Skeletal muscle cell (primary cell): Measurements from ENCODE around the gene HNRNPAB.
"Not testable (repeated sequence)": the region's sequence is repeated elsewhere in the genome, so short reads cannot be mapped to it uniquely, and the experiment has no call there.

Source experiments
- DNase-seq: peaks from one replicate; pipeline ENCODE4 v3.0.0-alpha.2; 2010; ENCODE audit warnings: low read depth
- H3K4me3 ChIP-seq: 2 replicates; pipeline ENCODE4 v1.5.1; 2011; ENCODE audit warnings: low read depth, mild to moderate bottlenecking, control low read depth, low read length, moderate library complexity

HNRNPAB gene

DNA sequence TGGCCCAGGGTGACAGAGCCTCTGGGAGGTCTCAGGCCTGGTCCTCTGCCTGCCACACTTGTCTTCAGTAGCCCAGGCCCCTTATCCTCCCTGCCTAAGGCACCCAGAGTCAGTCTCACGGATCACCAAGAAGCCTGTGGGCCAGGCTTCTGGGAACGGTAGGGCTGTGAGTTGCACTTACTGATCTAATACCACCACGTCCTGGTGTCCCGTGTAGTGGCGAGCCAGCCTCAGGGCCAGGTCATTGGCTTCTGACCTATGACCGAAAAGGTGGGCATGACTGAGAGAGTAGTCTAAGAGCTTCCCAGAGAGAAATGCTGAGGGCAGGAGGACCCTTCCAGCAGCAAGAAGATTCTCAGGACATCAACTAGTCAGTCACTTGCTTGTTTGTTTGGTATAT is 20.8 kb downstream of the HNRNPAB start:
- DNase-seq, result no peak
- H3K4me3 ChIP-seq, result no peak overlapping the region

DNA sequence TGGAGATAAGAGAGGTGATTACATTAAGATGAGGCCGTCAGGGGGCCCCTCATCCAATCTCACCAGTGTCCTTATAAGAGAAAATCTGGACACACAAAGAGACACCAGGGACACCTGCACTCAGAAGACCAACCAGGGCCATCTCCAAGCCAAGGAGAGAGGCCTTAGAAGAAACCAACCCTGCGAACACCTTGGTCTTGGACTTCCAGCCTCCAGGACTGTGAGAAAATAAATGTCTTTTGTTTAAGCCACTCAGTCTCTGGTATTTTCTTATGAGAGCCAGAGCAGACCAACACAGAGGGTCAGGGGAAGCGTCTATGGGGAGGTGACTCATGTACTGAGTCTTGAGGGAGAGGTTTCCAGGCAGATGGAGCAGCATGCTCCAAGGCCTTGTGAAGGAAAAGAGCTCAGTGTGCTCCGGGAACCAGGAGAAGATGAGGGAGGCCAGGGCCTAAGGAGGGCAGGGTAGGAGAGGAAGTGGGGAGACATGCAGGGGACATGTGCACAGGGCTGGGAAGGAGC is 22.9 kb downstream of the HNRNPAB start:
- no peak overlapping the region for H3K4me3 ChIP-seq
- no peak for DNase-seq

DNA sequence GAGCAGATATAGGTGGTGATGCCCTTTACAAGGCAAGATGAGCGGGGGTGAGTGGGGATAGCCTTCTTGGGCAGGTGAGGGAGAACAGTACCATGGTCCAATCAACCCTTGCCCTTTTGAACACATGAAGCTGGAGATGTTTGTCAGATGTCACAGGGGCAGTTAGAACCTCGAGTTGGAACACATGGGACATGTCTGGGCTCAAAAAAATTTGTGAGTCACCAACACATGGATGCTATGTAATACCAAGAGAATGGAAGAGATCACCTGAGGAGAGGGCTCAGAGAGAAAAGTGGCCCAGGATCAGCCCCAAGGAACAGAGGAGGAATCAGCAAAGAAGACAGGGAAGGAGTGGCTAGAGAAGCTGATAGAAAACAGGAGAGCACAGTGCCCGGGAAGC is 23.6 kb downstream of the HNRNPAB start:
- H3K4me3 ChIP-seq, result no peak overlapping the region
- DNase-seq, result no peak

DNA sequence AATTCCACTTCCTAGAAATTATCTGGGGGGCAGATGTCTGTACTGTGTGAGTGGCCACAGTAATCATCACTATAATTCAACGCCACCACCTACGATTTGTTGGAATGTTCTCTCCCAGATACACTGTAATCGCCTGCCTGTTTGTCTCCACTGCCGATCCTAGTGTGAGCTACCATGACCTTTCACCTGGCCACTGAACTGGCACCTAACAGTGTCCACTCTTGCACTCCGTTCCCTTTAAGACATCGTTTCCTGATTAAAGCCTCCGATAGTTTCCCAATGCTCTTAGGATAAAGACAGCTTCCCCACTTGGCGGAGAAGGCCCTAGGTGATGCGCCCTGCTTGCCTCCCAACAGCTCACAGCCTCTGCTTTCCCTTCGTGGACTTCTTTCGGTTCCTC is 24.3 kb downstream of the HNRNPAB start:
- no peak overlapping the region for H3K4me3 ChIP-seq
- no peak for DNase-seq

DNA sequence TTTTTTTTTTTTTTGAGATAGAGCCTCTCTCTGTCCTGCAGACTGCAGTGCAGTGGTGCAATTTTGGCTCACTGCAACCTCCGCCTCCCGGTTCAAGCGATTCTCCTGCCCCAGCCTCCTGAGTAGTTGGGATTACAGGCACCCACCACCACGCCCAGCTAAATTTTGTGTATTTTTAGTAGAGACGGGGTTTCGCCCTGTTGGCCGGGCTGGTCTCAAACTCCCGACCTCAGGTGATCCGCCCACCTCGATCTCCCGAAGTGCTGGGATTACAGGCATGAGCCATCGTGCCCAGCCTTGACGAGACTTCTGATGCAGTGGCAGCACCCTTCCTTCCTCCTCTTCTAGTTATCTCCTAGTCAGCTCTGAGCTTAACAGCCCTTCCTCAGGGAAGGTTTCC is 24.8 kb downstream of the HNRNPAB start:
- not testable (repeated sequence) for H3K4me3 ChIP-seq, DNase-seq

DNA sequence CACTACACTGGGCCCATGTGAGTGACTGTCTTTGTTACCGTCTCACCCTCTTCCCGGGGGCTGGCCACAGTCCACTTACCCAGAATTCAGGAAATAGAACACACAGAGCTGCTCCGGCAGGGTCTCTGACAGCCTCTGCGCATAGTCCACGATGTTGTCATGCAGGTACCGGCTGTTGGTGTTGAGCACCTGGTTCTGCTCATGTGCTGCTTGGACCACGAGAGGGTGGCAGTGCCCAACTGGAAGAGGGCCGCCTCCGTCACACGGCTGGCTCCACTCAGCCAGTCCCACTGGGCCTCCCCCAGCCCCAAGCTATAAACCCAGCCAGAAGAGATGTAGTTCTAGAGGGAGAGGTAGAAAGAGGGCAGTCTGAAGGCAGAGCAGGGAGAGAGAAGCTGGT is 25.5 kb downstream of the HNRNPAB start:
- DNase-seq, result no peak
- H3K4me3 ChIP-seq, result no peak overlapping the region

DNA sequence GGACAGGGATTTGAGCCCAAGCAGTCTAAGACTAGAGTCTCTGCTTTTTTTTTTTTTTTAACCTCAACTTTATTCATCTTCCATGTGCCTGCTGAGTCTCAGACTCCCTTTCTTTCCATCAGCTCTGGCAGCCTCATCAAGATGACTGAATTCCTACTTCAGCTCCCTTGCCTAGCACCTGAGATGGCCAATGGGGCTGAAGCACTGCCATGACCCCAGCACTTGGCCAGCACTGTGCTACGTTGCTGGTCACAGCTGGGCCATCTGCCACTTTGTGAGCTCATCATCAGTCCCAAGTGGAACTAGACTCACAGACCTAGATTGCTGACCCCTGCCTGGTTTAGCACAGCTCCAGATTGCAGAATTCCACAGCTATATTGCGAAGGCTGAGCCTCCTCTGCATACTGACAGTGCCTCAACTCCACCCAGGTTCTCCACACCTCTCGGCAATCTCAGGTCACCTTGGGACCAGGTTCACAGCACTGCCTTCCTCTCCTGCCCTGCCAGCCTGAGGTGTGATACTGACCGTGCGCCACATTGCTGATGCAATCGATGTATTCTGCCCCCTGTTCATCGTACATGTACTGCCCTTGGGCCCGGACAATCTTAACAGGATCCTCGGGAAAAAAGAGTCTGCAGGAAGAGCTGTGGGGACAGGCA is 26.7 kb downstream of the HNRNPAB start:
- H3K4me3 ChIP-seq, result peak overlapping the region; percentile 87
- peak; percentile 31 for DNase-seq

DNA sequence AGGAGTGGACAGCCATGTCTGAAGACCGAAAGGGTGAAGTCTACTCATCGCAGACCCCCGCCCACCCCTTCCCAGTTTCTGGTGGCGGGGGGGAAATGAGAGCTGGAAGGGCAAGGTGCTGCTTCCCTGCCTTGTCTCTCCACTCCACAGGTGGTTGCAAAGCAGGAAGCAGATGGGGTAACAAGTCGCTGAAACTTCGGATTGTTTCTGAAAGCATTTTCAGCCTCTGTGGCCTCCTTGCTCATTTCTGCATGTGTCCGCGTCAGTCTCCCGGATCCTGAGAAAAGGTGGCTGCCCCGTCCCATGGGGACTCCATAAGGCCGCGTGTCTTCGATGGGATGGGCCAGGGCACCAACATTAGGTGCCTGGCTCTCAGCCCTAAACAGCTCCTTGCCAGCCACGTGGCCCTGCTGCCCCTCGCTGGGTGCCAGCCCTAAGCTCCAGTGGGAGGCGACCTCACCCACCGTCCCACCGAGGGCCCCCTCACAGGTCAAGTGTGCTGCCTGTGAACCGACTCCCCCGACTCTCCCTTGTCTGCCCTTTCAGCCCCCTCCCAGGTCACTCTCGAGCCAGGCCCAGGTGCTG is 27.3 kb downstream of the HNRNPAB start:
- peak overlapping the region; percentile 87 for H3K4me3 ChIP-seq
- no peak for DNase-seq

DNA sequence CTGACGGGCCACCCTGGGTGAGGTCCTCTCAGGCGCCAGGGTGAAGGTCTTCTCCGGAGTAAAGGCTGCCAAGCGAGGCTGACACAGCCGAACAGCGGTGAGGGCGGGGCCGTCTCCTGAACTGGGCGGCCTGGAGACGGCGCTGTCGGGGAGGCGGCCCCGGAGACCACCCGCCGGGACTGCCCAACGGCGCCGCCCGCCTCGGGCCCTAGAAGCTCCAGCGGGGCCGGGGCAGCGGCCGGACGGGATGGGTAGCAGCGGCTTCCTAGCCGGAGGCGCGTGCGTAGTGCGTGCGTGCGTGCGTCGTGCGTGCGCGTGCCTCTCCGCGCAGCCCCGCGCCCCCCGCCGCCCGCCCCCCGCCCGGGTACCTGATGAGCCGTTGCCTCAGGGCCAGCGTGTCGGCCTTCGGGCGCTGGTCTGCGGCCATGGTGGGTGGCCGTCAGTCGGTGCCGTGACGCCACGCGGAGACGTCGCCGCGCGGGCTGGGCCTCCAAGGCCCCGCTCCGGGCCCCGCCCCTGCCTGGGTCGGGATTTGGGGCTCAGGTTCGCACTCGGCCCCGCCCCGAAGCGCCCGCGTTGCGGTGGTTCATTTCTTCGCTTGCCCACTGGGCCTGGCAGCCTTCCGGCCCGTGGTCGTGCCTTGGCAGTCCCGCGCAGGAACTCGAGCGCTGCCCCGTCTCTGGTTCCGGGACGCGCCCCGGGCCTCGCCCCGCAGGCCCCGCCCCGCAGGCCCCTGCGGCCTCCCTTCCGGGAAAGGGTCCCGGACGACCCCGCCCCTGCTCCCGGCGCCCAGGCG is 28.0 kb downstream of the HNRNPAB start, which contains the start of gene PHYKPL:
PHYKPL (minus strand) TSS at position 679 of the 796 bp plus-strand sequence; CDS start at position 427, 252 bp downstream.
- peak within 1 kb of the TSS; percentile 87 for H3K4me3 ChIP-seq
- peak; percentile 23 for DNase-seq

DNA sequence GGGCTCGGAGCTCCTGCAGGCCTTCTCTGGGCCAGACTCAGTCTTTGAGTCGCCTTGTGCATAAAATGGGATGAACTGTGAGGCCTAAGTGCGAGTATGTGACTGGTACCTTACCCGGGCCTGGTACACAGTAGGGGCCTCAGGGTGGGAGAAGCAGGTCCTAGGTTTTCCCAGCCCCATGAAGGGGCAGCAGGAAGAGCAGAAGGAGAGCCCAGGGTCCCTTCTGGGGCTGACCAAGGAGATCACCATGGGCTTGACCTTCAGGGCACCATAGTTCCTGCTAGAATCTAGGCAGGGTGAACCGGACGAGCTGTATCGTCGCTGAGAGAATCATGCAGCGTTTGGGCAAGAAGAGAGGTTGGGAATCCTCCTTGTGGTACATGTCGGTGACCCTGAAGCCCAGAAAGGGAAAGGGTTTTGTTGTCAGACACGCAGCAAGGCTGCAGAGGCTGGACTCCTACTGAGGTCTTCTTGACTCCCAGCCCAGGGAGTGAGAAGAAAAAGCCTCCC is 28.6 kb downstream of the HNRNPAB start:
- H3K4me3 ChIP-seq, result peak overlapping the region; percentile 87
- no peak for DNase-seq

DNA sequence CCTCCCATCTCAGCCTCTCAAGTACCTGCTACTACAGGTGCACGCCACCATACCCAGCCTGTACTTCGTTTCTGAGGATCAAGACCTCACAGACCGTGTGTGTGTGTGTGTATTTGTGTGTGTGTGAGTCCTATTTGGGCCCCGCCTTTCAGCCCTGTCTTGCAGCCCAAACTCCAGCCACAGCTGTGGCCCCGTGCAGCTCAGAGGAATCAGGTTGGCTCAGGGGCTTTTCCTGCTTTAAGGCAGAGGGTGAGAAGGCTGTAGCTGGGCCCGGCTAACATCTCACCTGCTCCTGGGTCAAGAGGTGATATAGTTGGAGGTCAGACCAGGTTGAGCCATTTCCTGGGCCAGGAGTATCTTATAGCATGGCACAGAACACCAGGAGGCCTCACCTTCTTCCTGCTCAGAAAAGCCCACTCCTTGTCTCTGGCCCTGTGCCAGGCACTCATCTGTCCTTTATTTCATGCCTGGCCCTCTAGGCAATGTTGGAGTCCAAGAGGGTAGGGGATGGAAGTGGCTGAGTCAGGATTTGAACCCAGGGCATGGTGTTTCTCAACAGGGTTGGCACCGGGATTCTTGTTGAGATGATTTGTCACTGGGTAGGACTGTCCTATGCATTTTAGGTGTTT is 29.9 kb downstream of the HNRNPAB start:
- no peak overlapping the region for H3K4me3 ChIP-seq
- no peak for DNase-seq

DNA sequence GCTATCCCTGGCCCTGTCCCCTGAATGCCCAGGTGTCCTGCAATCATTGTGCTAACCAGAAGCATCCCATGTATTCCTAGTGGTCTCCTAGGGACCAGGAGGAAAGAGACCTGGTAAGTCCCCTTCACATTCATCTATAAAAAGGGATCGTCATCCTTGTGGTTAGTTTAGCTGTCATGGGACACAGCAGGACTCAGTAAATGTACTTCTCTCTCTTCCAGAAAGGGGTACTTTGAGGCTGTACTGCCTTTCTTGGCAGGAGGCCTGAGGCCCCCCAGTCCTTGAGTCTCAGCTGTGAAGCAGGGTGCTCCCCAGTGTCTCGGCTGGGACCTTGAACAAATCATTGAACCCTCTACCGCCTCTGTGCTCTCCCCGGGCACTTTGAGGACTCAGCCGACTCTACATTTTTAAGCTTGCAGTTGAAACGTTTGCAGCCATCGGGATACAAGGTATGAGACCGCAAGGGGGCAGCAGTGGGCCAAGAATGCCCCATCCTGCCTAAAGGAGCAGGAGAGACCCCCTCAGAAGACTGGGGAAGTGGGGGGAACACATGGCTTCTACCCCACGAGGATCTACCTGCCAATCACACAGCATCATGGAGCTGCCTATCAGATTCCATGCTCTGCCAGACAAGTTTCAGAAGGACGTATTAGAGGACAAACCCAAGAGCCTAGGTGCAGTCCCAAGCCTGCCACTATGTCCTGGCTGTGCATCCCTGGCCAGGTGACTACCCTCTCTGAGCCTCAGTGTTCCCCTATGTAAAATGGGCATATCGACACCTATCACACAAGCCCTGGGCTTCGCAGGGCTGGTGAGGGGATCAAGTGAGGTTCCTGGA is 30.6 kb downstream of the HNRNPAB start:
- DNase-seq, result peak; percentile 14
- no peak overlapping the region for H3K4me3 ChIP-seq

DNA sequence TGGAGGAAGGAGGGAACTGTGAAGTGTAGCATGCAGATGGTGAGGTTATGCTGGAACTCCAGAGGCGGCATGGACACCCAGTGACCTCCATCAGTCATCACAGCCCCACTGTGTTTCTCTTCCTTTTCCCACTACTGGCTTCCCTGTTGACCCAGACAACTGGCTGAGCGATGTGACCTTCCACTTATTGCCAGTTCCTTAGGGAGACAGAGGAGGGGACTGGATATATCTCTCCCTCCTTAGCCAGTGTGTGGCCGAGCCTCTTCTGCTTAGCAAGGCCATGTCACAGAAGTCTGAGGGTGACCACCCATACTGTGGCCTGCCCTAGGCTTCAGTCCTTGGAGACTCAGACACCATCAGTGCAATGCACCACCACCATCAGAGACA is 31.2 kb downstream of the HNRNPAB start:
- no peak for DNase-seq
- no peak overlapping the region for H3K4me3 ChIP-seq

DNA sequence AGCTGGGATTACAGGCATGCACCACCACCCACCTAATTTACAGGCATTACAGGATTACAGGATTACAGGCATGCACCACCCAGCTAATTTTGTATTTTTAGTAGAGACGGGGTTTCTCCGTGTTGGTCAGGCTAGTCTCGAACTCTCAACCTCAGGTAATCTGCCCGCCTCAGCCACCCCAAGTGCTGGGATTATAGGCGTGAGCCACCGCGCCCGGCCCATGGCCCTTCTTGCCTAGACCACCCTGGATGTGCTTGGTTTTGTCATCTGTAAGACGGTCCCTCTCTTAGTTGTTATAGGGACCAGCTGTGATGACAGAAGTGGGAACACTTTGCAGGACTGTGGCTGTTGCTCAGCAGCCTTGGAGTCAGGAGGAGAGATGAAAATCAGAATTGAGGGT is 31.8 kb downstream of the HNRNPAB start:
- H3K4me3 ChIP-seq, result no peak overlapping the region

DNA sequence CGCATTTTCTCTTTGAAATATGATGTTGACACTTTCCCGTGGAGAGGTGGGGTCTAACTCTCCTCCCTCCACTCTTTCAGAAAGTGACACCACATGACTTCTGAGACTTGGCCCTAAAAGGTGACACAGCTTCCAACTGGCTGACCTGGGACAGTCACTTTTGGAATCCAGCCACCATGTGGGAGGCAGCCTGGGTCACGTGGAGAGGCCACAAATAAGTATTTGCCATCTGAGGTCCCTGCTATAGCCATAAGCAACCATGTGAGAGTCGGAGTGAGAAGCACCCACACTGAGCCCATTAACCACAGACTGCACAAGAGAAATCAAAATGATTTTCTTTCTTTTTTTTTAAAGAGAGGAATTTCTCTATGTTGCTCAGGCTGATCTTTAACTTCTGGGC is 32.3 kb downstream of the HNRNPAB start:
- no peak for DNase-seq
- H3K4me3 ChIP-seq, result no peak overlapping the region

More for the DNA sequence above, 31.8 kb downstream of the HNRNPAB start:
- DNase-seq, result no peak

DNA sequence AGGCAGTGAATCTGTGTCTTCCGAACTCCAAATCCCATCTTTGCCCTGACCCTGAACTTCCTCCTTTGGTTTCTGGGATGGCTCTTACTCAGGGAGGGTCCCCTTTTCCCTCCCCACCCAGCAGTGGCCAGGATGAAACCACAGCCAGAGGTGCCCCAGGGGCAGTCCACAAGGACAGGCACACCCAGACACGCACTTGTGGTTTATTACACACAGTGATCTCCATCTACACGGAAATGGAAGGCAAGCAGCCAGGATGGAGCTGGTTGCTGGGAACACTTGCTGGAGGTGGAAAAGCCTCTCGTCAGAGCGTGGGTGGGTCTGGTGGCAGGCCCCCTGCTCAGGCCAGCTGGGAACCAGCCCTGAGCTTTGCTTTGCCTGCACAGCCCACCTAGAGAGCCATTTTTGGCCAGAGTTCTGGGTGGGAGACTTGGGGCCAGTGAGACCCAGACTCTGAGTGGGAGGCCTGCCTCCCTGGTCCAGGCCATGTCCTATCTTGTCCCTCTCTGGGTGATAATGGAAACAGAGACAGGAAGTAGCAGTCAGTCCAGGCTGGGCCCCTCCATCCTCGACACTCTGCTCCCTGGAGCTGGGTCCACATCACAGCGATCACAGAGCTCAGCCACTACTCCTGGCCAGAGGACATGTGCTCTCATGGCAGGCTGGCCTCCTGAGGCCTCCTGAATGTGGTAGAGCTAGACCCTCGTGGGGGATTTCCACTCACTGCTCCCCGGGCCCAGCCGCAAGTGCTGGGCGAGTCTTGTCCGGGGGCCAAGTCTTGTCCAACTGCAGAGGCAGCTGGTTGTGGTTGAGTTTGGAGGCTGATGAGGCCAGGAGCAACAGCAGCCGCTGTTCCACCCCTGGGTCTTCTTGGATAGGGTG is 33.3 kb downstream of the HNRNPAB start:
- H3K4me3 ChIP-seq, result no peak overlapping the region
- peak; percentile 8 for DNase-seq

DNA sequence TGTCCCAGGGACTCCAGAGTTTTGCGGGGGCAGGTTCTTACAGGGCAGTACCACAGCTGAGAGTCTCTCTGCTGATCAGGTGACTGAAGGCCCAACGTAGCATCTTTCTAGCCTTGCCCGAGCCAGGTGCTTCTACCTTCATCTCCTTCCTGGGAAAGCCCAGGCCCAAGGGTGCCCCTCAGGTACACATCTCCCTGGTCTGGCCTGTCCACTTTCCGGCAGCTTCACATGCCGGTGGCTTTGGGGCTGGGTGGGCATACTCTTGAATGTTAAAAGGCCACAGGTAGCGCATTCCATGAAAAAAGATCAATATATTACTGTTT is 33.9 kb downstream of the HNRNPAB start:
- DNase-seq, result no peak
- H3K4me3 ChIP-seq, result no peak overlapping the region
